Activated CD8-positive, alpha-beta memory T cell treated with anti-CD3 and anti-CD28 coated beads, Interleukin-2, amount 50 U/mL, for 4 hours (primary cell): Measurements from ENCODE around the gene PTH2R.
"Not testable (repeated sequence)": the region's sequence is repeated elsewhere in the genome, so short reads cannot be mapped to it uniquely, and the experiment has no call there.

Source experiments
- DNase-seq: peaks from one replicate; pipeline ENCODE4 v3.0.0-alpha.2; 2020

PTH2R gene

DNA sequence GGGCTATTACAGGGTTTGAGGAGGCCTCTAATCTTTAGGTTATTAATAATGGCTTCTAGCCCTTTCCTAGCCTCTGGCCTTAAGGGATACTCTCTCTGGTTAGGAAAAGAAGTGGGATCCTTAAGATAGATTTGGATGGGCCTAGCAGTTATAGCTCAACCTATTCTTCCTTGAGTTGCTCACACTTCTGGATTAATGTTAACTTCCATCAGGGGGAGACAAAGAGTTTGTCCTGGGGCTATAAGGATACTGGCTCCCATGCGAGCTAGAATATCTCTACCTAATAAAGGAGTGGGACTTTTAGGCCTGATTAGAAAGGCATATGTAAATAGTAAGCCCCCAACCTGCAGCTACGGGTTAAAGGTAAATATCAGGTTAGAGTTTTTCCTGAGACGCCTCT is 14.3 kb upstream of the PTH2R start:
- no peak for DNase-seq

DNA sequence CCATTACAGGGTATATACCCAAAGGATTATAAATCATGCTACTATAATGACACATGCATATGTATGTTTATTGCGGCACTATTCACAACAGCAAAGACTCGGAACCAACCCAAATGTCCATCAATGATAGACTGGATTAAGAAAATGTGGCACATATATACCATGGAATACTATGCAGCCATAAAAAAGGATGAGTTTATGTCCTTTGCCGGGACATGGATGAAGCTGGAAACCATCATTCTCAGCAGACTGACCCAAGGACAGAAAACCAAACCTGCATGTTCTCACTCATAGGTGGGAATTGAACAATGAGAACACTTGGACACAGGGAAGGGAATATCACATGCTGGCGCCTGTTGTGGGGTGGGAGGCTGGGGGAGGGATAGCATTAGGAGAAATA is 9.8 kb upstream of the PTH2R start:
- DNase-seq = not testable (repeated sequence)

DNA sequence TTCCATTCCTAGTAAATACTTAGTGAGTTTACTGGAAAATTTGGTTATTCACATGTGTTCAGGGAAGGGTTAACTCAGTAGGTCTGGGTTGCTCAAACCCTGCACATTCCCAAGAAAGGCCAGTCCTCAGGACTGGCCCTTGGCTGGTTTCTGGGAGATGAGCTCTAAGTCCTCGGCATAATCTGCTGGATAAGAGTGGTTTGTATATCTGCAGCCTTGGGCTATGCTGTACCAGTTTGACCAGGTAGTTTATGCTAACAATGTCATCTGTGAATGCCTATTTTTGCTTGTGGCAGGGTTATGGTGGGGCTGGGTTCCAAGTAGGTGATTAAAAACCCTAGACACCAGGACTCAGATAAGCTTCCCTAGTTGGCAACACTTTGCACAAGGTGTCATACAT is 7.4 kb upstream of the PTH2R start:
- no peak for DNase-seq

DNA sequence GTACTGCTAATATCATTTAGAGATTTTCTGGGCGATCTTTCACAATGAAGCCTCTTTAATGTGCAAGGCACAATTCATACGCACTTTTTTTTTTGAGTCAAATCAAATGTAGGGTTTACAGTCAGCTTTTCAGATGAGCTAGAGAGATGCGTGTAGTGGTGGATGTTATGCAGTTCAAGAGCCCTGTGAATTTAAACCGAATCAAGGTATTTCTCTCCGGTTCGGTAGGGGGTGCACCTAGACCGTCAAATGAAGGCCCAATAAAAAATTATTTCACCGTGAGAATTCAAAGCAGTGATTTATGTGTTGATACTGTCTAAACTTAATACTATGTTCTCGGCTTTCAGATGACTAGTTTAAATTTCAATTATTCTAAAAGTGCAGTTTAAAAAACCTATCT is 1.1 kb downstream of the PTH2R start:
- DNase-seq = no peak

DNA sequence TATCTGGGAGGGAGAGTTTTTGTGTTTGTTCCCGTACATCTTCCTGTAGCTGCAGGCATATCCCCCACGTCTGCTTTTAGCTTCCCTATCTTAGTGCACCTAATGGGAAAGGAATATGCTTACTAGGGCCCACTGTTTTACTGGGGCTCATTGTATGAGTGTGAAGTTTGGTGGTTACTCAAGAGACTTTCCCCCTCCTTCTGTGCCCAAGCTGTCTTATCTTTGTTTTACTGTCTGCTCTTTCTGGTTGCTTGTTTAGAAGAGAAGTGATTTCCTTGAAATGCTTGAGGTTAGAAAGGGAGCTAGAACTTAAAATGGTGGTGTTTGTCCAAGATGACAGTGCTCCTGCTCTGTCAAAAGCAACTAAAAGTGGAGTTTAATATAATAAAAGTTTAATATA is 7.3 kb downstream of the PTH2R start:
- DNase-seq = no peak

DNA sequence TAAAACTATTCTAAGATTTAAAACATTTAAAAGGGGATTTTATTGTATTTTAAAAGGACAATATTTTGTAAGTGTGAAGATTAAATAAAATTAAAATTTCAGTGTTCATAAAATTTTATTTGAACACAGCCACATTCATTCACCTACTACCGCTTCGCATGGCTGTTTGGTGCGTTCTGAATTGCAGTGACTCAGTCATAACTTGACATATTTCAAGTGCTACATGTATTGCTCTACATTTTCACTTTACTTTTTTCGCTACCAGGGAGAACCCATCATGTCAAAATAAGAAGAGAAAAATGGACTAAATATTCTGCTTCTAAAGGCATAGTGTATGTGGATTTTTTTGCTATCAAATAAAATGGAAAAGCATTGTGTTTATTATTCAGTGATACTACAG is 8.7 kb downstream of the PTH2R start:
- DNase-seq = no peak

DNA sequence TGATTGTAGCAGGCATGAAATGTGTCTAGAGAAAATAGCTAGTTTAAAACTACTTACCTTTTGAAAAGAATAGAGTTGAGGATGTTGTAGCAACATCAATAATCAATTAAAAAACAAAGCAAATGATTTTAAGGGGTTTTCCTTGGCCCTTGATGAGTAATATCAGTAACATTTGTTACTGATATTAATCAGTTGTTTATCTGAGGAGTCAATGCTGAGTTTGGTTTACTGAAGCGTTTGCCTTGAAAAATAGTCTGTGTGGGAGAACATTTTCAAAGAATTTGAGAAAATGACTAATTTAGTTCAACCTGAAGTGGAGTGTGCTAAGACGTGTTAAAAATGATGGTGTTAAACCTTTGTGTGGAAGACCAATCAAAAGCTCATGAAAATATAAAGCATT is 9.3 kb downstream of the PTH2R start:
- DNase-seq = no peak

DNA sequence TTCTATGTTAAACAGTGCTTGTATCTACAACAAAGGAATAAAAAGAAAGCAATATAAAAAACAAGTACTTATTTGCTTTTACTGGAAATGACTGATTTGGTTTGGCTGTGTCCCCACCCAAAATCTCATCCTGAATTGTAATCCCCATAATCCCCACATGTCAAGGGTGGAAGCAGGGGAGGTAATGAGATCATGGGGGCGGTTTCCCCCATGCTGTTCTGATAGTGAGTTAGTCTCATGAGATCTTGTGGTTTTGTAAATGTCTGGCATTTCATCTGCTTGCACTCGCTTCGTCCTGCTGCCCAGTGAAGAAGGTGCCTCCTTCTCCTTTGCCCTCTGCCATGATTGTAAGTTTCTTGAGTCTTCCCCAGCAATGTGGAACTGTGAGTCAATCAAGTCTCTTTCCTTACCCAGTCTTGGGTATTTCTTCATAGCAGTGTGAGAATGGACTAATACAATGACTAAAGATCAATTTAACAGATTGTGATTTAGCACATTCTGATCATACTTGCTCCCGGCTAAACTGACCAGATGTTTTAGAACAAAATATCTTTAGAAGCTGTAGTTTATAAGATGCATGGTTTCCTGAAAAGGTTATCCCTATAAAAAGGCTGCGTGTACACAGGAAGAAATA is 19.9 kb downstream of the PTH2R start:
- no peak for DNase-seq

DNA sequence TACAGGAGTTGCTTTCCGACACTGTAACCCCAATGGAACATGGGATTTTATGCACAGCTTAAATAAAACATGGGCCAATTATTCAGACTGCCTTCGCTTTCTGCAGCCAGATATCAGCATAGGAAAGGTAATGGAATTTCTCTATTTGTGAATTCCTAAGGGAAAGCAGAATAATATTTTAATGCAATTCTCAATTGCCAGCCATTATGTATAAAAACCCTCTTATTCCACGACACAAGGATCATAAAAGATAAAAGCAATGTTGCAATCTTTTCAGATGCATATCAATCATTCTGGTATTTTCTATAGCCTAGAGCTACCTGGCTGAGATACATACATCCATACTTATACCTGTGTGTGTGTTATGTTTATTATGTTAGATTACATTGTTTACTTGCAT is 31.2 kb downstream of the PTH2R start:
- no peak for DNase-seq

DNA sequence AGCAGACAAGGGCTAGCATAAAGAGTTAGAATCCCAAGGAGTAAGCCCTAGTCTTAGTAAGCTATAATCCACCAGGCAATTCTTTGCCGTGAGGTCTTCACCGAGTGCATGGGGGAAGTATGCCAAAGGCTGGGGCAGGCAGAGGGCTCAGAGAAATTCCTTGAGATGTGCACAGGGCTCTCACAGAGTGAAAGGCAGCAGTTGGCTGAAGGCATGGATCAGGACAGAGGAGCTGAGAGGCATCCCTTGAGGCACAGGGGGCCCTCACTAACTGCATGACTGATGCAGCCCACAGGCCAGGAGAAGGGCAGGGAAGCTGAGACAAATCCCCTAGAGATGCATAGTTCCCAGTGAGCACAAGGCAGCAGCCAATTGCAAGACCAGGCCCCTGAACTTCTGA is 34.1 kb downstream of the PTH2R start:
- DNase-seq = no peak

DNA sequence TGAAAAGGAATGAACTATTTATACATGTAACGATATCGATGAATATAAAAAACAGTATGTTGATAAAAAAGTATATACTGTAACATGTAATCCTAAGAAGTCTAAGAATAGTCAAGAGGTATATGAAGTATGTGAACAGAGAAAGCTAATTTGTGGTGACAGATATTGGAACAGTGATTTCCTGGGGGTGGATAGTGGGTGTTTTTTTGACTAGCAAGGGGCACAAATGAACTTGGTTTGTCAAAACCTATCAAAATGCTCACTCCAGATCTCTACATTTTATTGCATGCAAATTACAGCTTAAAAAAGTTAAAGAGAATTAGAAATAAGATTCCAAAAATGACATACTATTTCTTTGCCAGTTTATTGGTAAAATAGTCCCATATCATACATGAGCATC is 35.4 kb downstream of the PTH2R start:
- no peak for DNase-seq

DNA sequence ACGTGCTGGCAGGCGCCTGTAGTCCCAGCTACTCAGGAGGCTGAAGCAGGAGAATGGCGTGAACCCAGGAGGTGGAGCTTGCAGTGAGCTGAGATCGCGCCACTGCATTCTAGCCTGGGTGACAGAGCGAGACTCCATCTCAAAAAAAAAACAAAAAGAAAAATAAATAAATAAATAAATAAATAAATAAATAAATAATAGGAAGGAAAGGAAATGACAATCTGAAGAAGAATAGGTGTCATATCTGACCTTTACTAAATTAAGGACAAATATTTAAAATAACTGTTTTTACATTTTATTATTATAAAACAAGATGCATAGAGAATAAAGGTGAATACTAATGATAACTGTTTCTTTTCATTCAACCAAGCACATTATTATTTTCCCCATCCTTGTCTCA is 40.9 kb downstream of the PTH2R start:
- DNase-seq = not testable (repeated sequence)

DNA sequence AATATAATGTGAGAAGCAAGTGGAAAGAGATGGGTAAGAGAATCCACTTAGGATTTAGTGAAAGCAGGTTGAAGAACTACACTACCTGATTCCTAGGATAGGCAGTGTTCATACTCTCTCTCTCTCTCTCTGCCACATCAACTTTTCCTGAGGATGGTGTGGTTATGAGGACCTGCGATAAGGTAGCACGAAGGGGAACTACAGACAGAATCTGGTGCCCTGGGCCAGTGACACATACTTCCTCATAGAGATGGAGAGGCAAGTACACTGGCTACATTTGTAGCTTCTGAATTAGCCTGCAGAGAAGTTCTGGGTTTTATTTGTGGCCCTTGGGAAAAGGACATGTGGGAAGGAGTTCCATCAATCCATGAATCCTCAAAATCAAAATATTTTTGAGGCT is 44.5 kb downstream of the PTH2R start:
- no peak for DNase-seq

DNA sequence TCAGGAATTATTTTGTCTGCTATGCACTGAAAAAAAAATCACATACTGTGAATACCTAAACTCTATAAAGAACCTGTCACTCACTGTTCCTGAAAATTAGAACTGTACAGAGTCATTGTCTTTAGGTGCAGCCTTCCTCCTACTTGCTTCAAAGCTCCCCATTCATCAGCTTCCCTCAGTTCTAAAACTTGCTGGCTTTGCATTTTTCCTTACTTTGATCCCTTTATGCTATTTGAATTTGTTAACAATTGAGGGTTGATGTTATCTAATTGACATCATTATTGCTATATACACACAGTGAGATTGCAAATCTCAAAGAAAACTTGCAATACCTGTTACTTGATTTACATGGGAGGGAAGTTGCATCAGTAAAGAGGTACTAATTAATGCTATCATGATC is 48.3 kb downstream of the PTH2R start:
- DNase-seq = no peak

DNA sequence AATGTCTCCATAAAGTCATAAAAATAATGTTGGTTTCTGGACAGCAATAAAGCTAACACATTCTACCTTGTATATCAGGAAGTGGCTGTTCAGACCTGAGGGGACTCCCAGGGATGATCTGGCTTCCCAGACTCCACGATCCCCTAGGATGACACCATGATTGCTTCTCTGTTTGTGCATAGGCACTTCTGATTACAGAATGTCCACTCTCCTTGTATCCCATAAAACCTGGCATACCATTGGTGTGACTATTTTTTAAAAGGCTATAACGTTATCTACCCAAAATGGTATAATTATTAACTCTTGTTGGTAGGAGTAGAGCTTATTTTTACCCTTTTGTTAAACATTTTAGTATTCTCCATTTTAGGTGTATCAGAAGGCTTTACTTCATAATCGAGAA is 57.1 kb downstream of the PTH2R start:
- DNase-seq = no peak

DNA sequence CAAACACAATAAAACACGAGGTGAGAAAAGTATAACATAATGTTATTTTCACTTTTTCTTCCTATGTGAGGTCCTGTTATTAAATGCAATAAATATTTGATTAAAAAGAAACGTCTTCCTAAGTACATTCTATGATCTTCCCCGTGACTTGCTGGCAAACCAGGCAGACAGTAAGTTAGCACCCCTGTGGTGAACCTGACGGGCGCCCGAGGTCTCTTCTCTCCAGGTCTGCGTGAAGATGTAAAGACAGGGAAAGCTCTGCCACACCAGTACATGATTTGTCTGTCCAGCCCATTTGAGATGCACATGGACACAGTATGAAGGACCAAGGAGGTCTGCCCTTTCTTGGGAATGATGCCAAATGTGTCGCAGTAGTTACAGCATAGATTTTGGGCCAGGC is 57.6 kb downstream of the PTH2R start:
- no peak for DNase-seq

DNA sequence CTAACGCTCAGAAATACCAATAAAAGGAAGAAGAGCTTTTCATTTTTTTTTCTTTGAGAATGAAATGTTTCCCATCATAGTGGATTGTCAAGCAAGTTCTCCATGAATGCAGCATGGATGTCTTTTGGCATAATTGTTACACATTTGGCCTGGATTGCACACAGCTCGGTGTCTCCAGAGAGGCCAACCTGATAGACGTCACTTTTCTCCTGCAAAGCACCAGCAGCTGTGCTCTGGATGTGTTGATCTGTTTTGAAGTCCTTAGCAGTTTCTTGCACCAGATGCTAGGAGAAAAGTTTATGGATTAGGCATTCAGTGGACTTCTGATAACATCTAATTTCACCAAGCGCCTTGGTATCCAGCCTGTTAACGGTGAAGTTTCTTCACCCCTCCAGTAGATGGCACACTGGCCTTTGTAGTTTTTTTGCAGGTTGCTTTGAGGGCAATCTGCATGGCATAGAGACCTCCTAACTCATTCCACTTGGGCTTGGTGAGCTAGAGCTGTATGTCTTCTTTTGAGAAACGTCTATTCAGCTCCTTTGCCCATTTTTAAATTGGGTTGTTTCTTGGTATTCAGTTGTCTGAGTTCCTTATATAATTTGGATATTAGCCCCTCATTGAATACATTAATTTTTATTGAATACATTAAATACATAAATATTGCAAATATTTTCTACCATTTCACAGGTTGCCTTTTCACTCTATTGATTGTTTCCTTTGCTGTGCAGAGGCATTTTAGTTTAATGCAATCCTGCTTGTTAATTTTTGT is 59.7 kb downstream of the PTH2R start:
- no peak for DNase-seq

DNA sequence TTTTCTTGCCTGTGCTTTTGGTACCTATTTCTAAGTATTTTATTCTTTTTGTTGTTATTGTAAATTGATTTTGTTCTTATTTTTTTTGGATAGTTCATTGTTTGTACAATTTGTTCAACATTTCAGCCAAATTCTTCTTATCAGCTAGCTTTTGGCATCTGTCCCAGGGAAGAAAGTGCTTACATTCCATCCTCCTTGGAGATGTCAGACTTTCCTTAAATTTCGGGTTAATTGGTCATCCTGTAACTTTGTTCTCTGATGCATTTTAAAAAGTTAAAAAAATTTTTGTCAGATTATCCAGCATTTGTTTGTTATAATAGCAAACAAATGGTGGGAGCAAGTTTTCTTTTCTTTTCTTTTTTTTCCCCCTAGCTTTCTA is 60.3 kb downstream of the PTH2R start:
- no peak for DNase-seq

DNA sequence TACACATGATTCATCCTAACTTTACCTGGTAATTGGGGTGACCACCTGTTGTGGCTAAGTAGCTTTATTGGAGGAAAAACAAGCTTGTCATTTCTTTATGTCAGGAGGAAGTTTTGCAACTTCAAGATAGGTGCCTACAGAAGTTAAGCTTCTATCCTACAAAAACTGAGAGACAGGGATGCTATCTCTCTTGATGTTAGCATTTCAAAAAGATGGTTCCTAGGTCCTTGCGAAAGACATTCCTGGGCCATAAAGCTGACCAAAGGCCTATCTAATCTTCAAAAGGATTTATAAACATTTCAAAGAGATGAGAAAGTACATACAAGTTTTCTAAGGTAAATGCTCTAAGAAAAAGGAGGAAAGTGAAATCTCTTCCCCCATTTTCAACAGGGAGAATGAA is 61.0 kb downstream of the PTH2R start:
- no peak for DNase-seq

DNA sequence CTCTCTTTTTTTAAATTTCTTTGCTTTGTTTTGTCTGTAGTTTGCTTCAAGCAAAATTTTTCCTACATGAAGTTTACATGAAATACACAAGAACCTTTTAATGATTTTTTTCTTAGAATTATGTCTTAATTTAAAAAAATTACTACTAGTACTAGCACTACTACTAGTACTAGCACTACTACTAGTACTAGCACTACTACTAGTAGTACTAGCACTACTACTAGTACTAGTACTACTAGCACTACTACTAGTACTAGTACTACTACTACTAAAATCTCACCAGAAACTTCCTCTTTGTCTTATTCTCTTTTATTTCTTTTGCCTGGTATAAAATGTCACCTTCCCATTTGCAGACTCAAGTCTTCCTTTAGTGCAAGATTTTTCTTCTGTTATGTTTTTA is 71.1 kb downstream of the PTH2R start:
- DNase-seq = no peak

DNA sequence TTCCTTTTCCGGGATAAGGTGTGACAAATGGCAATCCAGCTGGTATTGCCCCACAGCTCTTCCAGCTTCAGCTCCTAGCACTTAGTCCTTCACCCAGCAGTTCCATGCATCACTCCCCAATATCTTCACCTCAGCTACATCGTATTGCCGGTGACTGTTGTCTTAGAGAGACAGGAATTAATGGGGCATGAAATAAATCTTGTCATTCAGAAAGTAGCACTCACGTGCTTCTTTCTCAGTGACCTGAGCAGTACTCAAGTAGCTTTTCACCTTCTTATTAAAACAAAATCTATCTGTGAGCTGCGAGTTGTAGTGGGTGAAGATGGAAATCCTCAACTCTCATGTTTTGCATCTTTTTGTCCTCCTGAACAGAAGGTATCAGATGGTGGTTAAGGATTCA is 72.8 kb downstream of the PTH2R start:
- DNase-seq = no peak

DNA sequence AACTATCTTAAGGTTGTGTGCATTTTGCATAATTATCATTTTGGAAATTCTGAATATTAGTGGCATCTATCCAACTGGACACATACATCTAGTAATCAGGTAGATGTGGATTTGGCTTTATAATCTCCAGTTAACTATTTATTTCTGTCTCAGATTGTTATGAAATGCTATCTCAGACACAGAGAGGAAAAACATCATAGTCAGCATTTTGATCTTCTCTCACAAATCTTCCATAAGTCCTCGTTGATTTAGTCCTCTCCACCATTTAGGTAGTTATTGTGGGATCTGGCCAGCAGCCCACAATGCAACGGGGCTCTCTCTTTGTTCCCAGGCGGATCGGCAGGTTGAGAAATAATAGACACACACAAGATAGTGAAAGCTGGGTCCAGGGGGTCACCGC is 75.4 kb downstream of the PTH2R start:
- DNase-seq = not testable (repeated sequence)

DNA sequence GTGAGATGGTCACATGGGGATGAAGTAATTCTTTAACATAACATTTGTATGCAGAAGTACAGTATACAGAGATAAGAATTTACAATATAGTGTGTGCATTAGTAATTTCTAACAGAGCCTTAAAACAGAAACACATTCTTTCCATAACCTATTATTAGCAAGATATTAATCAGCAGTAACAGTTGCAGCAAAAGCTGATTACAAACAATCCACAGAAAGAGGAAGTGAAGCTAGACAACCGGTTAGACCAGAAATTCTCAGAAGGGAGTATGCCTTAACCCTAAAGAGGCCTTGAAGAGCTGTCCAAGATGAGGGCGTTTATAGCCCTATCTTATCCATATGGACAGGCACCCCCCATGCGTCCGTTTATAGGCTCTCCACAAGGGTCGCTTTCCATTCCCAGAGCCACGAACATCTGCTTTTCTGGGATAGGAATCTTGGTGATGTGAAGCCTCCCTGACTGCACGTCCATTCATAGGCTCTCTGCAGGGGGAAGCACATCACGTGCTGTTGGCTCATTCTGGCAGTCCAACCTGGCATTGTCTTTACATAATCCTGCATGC is 75.9 kb downstream of the PTH2R start:
- DNase-seq = not testable (repeated sequence)

DNA sequence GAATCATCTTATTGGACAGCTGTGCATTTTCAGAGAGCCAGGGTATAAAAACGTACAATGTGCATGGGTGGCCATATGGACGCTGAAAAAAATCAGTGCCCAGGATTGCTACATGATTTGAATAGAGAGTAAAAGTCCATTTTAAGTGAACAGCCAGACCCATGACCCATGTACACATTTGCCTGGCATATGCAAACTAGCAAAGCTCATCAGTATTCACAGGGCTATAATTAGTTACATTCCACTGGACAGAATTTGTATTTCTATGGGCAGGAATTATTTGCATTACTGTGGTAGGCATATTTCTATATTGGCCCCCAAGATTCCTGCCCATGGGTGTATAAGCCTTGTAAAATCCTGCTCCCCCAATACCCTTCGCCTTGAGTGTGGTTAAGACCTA is 78.8 kb downstream of the PTH2R start:
- no peak for DNase-seq
